DMS79 treated with DMSO at 0.1 percent for 48 hours (cell line): Measurements from ENCODE around the gene PAF1.
"Not testable (repeated sequence)": the region's sequence is repeated elsewhere in the genome, so short reads cannot be mapped to it uniquely, and the experiment has no call there.

Source experiments
- DNase-seq: peaks from one replicate; lab custom pipeline; 2025; lab: John Stamatoyannopoulos, UW

Gene PAF1

DNA sequence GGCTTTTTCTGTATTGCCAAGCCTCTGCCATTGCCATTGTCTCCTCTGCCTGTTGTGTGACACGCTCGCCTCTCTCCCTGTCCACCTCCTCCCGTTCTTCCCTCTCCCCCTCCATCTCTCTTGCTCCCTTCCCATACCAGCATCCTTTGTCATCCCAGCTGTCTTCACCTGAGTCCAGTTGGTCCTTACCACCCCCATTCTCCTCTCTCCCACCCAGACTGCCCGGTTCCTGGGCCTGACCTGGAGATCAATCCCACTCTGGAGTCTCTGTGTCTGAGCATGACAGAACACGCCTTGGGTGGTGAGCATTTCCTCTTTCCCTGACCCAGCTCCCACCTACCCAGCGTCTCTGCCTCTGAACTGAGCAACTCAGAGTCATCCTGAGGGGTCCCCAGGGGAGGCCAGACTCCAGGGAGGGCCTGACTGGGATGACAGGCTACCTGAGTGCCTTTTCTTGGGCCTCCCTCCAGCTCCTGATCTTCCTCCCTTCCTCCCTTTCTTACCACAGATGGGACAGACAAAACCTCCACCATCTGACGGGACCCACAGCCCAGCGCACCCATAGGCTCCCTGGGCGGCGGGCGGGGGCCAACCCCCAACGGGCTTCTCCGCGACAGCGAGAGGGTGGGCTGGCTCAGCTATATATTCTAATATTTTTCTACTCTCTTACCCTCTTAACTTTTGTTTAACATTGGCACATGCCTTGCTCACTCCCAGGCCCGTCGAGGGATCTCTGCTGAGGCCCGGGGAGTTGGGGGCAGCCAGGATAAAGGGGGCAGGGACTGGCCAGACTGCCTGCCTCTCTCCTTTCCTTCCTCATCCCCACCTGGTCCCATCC is 7.7 kb downstream of the PAF1 start:
- no peak for DNase-seq

DNA sequence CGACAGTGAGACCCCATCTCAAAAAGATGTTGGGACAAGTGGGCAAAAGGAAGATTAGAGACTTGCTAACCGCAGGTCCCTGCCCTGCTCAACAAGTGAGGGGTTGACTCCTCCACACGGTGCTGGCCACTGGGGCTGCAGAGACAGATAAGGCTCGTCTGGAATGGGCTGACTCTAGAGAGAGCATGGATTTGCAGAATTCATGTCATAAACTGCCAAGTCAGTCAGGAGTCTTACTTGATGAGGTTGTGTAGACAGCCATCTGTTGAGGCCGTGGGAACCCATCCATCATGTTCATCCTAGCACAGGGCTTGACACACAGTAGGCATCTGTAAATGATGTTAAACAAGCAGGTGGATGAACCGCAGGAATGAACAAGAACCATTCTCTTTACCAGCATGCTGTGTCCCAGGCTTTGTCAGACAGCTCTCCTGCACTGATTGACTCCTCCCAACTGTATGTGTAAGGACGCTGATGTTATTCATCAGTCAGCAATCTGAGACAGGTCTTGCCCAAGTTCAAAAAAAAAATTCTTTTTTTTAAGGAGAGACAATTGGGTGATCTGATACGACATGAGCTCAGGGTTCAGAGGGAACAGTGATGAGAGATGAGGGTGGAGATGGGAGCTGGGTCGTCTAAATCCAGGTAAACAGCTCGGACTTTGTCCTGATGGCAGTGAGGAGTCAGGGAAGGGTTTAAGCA is 8.8 kb downstream of the PAF1 start:
- DNase-seq: no peak

DNA sequence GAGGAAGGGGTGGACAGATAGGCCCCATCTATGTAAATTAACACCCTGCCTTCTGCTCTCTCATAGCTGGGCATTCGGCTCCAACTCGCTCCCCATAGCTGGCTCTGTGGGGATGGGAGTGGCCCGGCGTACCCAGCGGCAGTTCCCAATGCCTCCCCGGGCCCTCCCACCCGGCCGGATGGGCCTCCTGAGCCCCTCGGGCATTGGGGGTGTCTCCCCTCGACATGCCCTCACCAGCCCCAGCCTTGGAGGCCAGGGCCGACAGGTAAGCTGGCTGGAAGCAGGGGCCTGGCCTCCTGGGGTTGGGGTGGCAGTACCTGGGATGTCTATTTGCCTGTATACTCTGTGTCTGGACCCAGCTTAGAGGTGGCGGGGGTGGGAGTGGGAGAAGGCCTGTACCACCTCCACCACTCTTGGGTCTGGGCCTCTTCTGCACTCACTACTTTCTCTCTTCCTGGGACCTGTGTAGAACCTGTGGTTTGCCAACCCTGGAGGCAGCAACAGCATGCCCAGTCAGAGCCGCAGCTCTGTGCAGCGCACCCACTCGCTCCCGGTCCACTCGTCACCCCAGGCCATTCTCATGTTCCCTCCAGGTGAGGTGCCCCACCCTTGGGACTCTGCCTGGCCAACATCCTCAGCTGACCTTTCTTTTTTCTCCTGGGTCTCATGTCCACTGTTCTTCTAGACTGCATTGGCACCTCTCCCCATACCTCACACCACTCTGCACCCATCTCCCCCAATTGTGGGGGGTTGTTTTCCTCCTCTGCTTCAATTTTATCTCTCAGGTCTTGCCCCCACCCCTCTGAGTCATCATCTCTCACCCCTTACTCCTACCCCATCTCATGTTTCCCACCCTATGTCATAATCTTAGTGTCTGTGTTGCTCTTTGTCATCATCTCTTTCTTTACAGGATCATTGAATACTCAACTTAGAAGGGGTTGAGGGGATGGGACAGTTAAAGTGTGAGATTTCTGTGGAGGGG is 10.1 kb downstream of the PAF1 start:
- no peak for DNase-seq

DNA sequence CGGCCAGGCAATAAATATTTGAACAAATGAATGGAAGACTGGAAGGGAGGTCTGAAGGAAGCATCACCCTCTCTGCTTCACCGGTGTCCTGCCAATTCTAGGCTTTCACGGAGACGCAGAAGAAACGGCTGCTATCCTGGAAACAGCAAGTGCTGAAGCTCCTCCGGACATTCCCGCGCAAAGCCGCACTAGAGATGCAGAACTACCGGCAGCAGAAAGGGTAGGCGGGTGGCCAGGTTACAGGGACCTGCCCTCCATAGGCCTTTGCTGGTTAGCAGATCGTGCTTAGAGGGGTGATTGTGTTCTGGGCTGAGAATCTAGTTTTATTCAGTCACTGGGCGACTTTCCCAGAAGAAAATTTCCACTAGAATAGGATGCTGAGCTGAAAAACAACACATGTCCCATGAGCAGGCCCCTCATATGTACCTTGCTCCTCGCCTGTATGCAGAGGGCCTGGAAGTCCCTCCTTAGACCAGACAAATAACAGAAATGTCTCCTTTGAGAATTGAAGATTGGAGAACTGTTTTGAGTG is 11.0 kb downstream of the PAF1 start:
- DNase-seq: no peak

DNA sequence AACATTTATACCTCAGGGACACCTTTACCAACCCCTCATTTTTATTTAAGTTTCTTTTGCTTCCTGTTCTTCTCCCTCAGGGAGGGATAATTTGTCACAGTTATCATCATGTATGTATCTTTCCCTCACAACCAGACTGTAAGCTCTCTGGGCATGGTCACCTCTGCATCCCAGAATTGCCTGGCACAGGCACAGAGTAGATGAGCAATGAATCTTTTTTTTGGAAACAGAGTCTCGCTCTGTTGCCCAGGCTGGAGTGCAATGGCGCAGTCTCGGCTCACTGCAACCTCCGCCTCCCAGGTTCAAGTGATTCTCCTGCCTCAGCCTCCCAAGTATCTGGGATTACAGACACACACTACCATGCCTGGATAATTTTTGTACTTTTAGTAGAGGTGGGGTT is 11.5 kb downstream of the PAF1 start:
- DNase-seq: not testable (repeated sequence)

DNA sequence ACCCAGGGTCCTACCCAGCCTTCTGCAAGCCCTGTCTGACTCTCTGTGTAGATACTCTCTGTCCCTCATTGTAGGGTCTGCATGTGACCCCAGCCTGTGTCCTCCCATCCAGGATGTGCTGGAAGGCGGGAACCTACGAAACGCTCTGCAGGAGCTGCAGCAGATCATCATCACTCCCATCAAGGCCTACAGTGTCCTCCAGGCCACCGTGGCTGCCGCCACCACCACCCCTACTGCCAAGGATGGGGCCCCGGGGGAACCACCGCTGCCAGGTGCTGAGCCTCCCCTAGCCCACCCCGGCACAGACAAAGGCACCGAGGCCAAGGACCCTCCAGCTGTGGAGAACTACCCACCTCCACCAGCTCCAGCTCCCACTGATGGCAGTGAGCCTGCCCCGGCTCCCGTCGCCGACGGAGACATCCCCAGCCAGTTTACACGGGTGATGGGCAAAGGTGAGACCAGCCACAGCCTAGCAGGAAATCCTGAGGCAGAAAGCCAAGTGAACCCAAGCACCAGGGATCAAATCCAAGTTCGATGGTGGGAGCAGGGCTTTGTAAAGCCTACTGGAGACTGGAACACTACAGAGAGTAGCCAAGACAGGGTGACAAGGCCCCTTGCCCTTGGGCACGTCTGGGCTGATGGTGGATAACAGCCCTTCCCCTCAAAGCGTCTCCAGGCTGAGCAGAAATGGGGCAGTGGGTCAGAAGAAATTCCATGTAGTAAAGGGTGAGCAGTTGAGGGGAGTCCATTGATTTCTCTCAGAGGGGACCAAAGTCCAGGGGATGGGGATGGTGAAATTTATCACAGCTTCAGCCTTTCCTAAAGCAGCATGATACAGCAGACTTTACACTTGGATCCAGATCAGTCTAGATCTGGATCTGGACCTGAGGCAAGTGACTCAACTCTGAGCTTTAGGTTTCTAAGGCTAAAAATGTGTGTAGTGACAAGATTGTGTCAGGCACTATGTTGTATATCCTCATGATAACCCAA is 13.2 kb downstream of the PAF1 start:
- no peak for DNase-seq

DNA sequence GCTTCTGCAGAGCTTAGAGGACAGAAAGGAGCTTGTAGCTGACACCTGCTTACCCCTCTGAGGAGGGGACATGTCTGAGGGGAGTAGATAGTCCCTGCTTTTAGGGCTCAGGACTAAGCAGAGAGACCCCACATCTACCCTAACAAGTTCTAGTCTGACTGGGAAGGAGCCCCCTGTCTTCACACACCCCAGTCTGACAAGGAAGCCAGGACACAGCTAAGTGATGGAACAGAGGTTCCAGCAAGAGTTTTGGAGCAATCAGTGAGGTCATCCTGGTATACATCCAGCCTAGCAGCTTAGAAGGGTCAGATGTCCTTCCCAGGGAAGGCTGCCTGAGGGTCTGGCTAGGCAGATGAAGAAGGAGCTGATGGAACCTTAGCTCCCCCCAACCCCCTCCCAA is 15.0 kb downstream of the PAF1 start:
- no peak for DNase-seq

DNA sequence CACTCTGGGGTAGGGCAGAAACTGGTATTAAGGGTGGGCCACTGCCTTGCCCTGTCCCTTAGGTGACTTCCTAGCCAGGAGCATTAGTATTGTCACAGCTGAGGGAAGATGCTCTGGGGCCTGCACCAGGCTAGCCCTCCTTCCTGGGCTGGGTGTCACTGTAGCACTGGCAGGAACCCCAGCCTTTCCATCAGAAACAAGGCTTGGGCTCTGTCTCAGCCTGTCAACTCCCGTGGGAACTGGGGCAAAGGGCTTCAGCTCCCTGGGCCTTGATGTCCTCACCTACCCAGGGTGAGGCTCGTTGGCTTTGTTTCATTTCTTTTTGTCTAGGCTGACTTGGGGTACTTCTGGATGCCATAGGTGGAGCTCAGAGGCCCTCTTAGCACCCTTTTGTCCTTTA is 18.0 kb downstream of the PAF1 start:
- DNase-seq: no peak

DNA sequence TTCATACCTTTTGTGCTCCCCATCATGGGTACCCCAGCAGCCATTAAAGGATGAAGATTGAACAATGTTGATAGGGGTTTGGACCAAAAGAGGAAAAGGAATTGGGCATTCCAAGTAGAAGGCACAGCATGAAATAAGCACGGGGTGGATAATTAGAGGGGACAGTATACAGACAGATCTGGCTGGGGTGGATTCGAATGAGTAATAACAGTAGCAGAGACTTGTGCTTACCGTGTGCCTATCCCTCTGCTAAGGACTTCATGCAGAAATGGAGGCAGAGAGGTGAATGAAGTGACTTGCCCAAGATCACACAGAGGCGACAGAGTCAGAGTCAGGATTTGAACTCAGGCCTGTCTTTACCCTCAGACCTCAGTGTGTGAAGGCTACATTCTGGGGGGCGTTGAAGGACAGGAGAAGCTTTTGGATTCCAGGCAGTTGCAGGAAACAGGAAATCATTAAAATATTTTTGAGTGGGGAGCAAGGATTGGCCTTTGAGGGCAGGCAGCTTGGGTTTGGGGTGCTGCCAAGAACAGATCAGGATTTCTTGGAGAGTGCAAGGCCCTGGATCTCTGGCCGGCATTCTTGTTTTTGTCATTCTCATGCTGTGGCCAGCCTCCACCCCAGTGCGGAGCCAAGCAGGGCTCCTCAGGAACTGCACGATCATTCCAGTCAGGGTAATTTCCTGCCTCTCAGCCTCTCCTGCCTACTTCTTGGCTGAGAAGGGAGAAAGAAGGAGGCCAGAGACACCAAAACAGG is 18.7 kb downstream of the PAF1 start:
- DNase-seq: no peak

DNA sequence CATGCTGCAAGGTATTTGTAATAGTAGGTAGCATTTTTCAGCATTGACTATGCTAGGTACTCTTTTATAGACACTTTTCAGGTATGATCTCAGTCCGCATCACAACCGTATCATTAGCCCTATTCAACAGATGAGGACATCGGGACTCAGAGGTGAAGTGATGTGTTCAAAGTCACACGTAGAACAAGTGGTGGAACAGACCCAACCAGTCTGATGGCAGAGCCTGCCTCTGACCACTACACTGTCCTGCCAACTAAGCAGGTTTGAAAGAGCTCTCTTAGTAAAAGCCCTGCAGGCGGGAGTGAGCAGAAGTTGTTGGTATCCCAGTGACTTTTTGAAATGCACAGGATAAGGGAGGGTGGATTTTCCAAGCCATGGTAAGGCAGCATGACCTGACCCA is 20.2 kb downstream of the PAF1 start:
- DNase-seq: no peak

DNA sequence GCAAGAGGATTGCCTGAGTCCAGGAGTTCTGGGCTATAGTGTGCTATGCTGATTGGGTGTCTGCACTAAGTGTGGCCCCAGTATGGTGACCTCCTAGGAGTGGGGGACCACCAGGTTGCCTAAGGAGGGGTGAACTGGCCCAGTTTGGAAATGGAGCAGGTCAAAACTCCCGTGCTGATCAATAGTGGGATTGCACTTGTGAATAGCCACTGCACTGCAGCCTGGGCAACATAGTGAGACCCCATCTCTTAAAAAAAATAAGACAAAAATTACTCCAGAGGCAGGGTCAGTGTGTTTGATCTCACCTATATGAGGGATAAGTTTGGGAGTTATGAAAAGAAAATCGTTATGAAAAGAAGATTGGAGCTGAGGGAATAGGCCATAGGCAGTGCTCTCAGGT is 21.7 kb downstream of the PAF1 start:
- DNase-seq: no peak

DNA sequence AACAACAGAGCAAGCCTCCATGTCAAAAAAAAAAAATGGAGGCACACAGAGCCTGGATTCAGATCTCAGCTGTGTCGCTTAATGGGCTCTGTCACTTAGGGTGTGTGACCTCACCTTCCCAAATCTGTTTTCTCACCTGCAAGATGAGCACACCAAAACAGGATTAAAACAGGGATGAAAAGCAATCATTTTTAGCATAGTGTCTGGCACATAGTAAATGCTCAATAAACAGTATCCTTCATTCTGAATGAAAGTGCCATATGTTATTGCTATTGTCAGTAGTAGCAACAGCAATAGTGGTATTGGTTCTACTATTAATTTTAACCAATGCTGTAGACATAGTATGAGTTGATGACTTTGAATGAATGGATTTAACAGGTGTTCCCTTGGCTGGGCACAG is 25.4 kb downstream of the PAF1 start:
- no peak for DNase-seq

DNA sequence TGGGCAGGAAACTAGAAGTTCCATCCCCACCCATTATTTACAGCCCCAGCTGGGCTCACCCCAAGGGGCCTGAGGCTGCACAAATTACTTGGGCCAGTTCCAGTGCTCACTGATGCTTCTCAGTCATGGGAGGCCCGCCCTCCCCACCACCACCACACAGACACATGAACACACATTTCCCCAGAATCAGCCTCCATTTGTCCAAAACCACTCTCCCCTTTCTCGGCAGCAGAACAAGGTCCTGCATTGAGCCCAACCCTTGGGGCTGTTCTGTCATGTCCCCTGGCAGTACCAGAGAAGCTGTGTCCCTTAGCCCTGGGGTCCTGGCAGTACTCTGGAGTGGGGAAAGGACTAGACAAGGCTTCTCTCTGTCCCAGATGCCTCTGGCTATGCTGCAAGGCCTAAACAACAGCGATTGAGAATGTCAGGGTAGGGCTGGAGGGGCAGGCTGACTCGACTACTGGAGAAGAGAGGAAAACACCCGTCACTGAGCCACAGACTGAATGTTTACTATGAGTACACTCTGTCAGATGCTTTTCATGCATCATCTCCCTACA is 26.9 kb downstream of the PAF1 start:
- no peak for DNase-seq

DNA sequence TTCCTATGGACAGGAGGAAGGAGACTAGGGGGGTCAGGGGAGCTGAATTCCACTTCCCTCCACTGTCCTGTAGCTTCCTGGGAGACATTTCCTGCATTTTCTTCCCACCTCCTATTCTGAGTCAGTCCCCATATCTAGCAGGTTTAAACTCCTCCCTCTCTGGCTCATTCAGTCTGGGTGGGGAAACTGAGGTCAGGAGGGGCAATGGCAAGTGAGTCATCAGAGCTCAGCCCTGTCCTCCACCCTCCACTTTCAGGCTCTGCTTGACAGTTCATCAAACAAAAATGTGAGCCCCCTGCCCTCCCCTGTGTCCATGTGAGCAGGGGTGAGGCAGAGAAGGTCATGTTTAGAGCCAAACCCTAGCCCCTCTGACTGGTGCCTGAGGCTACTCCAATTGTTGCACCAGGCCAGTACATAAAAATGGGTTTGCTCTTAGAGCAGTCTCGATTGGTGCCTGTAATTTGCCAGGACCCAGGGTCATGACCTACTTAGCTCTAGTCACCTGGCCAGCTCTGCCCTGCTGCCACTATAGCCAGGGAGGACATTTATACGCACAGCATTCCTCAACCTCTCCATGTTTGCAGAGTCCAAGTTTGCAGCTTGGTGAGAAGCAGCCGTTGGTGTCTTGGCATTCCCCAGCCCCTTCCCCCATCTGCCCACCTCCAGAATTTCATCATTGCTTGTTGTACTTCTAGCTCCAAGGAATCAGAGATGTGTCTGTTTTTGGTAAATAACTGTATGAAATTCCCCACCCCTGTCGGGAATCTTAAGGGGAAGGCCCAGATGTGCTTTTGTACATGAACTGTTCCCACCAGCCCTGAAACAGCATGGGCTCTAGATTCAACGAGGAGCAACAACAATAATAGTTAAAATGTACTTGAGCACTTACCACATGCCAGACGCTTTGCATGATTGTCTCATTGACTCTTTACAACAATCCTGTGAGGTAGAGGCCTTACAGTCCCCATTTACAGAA is 27.9 kb downstream of the PAF1 start:
- no peak for DNase-seq

DNA sequence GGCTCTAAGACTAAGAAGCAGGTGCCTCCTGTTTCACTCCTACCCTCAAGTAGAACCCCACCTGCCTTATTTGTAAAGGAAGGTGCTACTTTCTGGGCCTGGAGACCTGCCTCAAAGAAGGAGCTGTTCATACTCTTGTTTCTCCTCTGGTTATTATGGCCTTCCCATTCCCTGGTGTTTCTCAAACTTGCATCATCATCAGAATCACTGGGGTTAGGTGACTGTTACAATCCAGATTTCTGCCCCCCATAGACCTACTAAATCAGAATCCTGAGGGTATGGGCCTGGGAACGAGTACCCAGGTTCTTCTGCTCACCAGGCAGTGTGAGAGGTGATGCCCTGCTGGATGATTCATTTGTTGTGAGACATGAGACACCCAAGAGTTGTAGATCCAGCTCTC is 30.3 kb downstream of the PAF1 start:
- no peak for DNase-seq

DNA sequence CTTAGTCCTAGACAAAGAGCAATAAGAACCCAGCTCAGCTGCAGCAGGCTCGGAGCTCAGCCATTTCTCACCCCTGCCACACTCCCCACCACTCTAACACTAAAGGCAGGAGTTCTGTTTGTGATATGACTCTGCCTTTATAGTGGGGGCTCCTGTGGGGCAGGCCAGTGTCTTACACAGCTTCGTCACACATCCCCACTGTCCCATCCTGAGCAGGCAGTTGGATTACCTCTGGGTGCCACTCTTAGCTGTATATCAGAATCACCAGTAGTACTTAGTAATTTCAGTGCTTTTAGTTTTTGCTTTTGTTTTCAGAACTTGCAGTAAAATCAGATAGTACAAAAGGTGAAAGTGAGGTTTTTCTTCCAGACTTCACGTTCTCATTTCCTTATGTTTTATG is 31.9 kb downstream of the PAF1 start:
- no peak for DNase-seq

DNA sequence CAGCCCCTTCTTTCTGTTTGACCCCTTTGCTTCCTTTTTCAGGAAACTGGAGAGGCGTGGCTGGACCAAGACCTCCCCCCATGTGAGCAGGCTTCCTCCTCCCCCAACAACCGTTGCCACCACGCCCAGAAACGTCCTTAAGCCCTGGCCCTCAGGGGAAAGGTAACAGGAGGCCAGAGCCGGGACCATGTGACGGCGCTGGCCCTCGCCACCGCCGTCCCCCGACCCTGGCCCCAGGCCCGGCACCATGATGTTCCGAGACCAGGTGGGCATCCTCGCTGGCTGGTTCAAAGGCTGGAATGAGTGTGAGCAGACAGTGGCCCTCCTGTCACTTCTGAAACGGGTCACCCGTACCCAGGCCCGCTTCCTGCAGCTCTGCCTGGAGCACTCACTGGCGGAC is 34.3 kb downstream of the PAF1 start:
- no peak for DNase-seq

DNA sequence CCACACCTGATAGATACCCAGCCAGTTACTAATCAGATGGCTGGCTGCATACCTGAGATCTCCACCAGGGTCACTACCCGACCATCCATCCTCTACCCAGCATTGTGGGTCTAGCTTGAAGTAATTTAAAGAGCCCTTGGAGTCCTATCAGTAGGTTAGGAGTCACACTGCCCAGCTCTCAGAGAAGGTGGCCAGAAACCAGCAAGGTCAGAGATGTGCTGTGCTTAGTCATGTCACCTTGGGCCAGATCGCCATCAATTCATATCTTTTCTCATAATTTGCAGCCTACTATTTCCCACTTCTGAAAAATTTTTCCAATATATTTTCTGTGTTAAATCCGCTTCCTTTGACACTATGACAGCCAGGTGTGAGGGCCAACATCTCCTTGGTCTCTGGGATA is 34.8 kb downstream of the PAF1 start:
- DNase-seq: no peak

DNA sequence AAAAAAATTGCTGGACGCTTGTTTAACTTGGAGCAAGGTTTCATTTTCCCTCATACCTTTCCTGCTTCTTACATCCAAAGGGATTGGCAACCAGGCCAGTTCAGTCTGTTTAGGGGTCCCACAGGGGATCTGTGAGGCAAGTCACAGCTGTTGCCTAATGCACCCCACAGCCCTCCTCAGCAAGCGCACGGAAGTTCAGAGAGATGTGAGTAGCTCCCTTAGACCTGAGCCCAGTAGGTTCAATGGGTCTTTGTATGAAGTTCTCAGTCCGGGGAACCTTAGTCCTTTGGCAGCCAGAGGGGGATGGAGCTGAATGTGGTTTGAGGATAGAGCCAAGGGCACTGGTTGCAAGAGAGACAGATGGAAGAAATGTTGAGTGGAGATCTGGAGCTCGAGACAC is 35.7 kb downstream of the PAF1 start:
- no peak for DNase-seq
